NK-92 treated with Interleukin-12 subunit alpha and Interleukin-12 subunit beta, amount 100 ng/mL, for 24 hours (cell line): Measurements from ENCODE around the gene TUBG1.
A peak's percentile ranks its signal among the peaks of the same experiment; 100 is the strongest.
"Not testable (repeated sequence)": the region's sequence is repeated elsewhere in the genome, so short reads cannot be mapped to it uniquely, and the experiment has no call there.

Experiments used
- DNase-seq: peaks from one replicate; lab custom pipeline; 2025; lab: John Stamatoyannopoulos, UW

The TUBG1 gene

DNA sequence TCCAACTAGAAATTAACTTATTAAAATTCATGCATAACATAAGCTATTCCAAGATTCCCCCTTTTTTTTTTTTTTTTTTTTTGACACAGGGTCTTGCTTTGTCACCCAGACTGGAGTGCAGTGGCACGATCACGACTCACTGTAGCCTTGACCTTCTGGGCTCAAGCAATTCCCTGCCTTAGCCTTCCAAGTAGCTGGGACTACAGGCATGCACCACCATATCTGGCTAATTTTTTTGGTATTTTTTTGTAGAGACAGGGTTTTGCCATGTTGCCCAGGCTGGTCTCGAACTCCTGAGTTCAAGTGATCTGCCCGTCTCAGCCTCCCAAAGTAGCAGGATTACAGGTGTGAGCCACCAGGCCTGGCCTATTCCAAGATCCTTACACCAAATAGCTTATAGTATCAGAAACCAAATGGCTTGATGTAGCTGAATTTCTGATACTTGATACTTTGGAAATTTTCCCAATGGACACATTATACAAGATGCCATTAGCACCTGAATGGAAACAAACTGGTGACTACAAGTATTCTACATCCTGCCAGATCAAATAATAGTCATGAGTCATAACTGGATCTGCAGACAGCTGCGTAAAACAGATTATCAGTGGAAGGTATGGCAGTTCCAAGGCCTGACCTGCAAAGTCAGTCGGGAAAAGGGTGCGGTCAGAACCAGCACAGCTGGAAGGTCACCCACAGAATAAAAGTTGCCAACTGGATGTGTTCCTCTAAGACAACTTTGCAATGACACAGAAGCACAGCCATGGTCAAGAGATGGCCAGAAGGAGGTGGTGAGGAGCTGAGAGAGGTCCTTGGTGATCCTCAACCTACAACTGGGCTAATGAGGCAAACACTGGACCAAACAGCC lies 14.5 kb downstream of the TUBG1 start:
- DNase-seq = no peak

DNA sequence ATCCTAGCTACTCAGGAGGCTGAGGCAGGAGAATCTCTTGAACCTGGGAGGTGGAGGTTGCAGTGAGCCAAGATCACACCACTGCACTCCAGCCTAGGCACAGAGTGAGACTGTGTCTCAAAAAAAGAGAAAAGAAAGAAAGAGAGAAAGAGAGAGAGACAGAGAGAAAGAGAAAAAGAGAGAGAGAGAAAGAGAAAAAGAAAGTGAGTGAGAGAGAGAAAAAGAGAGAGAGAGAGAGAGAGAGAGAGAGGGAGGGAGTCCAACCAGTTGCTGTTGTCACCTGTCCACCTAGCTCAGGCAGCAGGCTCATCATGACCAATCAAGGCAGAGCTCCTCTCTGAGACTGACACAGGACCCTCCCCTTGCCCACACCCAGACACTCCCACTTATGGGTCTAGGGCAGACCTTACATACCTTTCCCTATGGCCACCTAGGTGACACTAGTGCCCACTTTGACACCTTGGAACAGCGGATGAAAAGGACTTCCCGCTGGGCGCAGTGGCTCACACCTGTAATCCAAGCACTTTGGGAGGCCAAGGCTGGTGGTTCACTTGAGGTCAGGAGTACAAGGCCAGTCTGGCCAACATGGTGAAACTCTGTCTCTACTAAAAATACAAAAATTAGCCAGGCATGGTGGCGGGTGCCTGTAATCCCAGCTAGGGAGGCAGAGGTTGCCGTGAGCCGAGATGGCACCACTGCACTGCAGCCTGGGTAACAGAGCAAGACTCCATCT lies 17.7 kb downstream of the TUBG1 start:
- DNase-seq = not testable (repeated sequence)

DNA sequence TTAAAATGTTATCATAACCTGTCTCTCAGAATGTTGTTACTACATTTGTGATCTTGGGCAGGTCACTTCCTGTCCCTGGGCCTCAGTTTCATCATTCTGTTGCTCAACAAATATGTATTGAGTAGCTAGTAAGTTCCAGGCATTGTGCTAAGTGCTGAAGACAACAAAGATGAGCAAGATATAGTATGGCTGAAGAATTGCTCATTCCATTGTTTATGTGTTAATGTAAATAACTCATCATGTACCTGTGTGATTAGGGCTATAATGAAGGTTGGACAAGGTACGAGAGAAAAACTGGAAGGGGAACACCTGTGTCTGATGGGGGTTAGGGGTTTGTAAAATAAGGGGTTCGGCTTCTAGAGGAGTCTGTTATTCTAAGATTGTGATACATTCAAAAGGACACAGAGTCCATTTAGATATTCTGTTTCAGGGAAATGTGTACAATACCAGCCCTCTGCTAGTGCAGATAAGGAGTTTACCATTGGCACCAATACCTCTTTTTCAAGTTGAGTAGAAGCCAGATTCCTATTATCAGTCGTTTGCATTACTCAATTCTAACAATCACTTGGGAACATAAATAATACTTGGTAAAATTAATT lies 20.0 kb downstream of the TUBG1 start:
- DNase-seq = no peak

DNA sequence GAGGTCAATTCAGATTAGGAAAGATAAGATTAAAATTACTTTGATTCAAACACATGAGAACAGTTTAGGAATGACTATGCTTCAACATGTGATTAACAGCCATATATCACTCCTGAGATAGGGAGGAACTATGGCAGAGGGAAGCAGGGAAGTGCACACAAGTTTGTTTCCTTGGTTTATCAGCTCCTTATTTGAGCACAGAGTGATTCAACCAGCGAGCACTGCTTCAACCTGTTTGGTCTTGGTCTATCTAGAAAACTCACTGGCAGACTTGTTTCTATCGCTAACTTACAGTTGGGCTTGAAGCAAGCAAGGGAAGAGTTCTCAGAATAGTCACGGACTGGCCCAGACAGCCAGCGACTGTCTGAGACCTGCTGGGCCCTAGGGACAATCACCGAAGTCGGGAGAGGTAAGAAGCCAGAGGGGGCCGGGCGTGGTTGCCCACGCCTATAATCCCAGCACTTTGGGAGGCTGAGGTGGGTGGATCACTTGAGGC lies 23.5 kb downstream of the TUBG1 start:
- DNase-seq = no peak

- no peak for DNase-seq
Observed at GRCh38 chr17:42639525-42640113, 30.1 kb downstream of the TUBG1 start.

DNA sequence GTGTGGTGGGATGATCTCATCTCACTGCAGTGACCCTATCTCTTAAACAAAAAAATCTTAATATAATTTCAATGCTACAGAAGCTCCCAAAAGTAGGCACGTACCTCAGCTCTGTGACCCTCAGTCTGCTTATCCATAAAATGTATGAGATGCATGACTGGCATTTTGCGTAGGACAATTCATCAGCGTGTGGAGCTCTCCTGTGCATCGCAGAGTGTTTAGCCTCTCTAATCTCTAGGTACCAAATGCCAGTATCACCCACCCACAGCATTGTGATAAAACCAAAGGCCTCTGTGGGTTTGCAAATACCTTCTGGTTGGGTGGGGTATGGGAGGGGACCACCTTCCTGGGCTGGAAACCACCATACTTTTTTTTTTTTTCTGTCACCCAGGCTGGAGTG lies 30.6 kb downstream of the TUBG1 start:
- DNase-seq = no peak

DNA sequence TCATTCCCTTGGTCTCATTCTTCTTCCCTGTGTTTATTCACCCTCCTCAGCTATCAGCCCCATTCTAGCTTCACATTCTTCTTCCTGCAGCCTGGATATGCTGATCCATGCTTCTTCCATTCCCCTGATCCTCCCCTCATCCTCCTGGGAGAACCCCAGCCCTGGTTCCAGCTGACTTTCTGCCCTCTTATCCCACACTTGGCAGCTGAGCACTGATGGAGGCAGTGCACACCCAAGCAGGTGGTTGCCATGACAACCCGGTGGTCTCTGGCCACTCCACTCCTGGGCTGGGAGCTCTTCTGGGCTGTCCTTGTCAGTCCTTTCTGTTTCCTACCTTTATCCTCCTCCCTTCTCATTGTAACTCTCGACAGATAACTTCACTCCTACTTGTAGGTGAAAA lies 32.9 kb downstream of the TUBG1 start:
- DNase-seq = no peak

DNA sequence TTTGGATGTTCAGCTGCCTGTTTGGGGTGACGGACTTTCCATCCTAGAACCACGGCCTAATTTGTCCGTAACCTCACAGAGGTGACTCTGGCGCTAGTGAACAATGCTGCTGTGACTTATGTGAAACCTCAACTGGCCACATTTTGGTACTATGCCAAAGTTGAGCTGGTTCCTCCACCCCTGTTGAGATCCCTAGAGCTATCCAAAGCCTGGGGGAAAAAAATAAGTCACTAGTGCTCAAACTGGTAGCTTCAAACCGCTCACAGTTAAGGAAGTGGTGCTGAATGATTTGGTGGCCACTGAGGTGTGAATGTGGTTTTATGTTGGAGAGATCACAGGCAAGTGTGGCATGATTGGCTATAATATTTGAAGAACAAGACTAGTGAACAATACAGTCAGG lies 38.3 kb downstream of the TUBG1 start:
- DNase-seq = no peak

DNA sequence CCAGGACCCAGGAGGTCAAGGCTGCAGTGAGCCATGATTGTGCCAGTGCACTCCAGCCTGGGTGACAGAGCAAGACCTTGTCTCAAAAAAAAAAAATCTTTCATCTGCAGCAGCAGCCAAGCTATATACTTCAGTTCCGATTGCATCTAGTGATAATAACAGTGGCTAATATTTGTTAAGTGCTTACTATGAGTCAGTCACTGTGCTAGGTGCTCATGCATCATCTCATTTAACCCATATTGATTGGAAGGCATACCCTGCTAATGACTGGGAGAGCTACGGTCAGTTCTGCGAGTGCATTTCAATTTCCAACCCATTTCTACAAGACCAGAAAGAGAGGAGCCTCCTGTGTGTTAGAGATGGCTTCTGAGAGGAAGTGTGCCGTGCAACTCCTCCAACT lies 41.9 kb downstream of the TUBG1 start:
- DNase-seq = no peak

DNA sequence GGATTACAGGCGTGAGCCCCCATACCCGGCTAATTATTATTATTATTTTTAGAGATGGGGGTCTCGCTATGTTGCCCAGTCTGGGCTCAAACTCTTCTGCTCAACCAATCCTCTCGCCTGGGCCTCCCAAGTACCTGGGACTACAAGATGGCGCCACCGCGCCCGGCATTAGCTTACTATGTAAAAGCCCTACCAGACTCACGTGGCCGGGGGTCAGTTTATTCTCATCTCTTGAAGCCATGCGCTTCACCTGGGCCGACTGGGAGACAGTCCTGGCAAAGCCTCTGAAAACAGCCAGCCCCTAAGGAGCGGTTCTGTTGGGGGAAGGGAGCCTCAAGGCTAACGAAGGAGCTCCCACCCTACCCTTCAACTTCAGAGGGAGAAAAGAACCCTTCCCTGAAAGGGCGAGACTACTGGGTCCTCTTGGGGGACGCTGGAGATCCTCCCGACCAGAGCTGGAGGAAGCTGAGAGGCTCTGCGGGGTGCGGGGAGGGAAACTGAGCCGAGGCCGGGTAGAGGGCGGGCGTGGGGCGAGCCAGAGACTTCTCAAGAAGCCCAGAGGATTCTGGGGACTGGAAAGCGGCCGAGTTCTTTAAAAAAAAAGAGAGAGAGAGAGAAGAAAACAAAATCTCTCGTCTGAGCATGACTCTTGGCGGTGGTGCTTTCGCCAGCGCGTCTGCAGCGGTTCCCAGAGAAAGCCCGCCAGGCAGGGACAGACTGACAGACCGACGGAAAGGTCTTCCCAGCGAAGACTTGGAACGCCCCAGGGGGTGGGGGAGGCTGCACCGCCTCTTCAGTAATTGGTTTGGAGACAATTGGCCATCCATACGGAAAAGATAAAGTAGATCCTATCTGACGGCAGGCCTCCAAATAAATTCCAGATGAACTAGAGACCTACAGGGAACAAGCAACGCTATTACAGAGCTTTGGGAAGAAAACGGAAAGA lies 44.0 kb downstream of the TUBG1 start:
- no peak for DNase-seq

- no peak for DNase-seq
Observed at GRCh38 chr17:42655528-42655927, 46.0 kb downstream of the TUBG1 start.

DNA sequence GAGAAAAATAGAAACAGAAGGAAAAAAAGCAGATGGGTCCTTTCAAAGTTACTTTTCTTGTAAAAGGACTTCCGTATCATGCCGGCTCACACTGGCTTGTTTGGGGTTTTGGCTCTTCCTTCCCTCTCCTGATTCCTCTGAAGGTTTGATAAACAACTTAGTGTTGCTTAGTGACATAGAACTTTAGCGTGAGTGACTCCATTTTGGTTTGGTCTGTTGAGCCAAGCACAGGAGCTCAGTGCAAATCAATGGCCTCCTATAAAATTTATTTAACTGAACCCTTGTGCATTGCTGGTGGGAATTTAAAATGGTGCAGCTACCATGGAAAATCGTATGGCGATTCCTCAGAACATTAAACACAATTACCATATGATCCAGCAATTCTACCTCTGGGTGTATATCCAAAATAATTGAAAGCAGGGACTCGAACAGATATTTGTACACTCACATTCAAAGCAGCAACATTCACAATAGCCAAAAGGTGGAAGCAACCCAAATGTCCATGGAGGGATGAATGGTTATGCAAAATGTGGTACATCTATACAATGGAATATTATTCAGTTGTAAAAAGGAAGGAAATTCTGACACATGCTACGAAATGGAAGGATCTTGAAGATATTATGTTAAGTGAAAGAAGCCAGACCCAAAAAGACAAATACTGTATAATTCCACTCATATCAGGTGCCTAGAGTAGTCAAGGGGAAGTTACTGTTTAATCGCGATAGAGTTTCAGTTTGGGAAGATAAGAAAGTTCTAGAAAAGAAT lies 48.5 kb downstream of the TUBG1 start:
- no peak for DNase-seq

DNA sequence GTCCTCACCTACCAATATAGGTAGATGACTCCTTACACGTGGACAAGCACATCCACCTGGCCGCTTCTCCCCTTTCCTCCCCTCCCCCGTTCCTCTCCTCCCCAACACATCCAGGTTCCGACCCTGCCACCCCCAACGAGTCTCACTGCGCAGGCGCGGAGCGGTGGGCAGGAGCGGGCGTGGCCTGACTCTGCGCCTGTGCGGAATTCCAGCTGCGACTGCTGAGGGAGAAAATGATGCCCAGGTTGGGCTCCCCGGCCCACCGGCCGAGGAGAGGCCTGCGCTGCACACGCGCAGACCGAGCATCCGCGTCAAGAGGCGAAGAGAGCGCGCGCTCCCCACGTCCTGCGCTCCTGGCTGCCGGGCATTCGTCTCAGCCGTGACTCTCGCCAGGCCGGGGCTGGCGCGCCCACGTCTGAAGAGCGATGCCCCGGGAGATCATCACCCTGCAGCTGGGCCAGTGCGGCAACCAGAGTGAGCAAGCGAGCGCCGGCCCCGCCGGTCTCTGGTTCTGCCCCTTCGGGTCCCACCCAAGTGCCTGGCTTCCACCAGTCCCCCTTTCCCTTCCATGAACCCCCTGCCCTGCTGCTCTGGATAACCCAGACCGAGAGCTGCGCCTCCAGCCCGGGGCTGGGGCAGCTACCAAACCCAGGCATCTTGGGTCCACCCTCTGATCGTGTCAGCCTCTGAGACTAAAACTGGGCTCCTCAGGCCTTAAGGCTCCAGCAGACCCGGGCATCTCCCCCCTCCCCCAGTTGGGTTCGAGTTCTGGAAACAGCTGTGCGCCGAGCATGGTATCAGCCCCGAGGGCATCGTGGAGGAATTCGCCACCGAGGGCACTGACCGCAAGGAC lies 49.8 kb downstream of the TUBG1 start, which contains the start of gene TUBG2:
Gene TUBG2 (plus strand): TSS at position 206 of the 853 bp plus-strand sequence. CDS start 220 bp downstream, at position 426.
- DNase-seq = peak; percentile 82

GRCh38 chr17:42659932-42660274 lies 50.4 kb downstream of the TUBG1 start:
- DNase-seq = not testable (repeated sequence)

DNA sequence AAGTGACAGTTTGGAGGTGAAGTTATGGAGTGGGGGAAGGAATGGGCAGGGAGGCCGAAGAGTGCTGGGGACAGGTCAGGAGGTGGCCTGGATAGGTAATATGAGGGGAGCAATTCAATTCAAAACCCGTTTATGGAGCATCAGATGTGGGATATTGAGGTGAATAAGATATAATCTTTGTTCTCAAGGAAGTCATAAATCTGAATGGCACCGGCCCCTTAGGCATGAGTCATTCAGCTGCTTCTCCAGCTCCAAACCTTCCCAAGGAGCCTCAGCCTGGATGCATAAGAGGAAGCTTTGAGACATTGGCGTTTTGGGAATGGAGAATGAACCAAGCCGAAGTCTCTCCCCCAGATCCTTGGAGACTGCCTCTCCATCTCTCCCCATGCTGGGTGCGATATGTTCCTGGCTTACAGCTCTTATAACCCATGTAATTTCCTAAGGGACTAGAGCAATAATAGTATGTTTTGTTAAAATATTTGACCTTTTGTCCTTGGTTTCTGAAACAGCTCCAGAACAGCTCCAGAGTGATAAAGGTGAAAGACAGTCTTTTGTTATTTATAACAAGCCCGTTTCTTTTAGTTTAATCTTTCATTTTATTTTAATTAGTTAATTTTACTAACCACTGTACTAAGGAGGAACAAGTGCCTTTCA lies 51.3 kb downstream of the TUBG1 start:
- DNase-seq = no peak
